ENCODE data around the gene TNFAIP3.

TNFAIP3 gene

GRCh38 chr6:137866914-137867684 lies at the start of gene TNFAIP3:
Gene TNFAIP3 (plus strand): TSS chr6:137867259. CDS start chr6:137871228, 3,969 bp downstream.
- POLR2A ChIA-PET: interaction anchor here (0.9 to 1.4 kb wide), 4 partner anchors 42 to 159 kb away, joined by 3 to 4 read pairs (median 3); no protein-coding TSS in a partner anchor
- TF ChIP-seq CTBP1 (IDR thresholded peaks at IDR 0.05; ENCODE audit: borderline replicate concordance) (no peak), L3MBTL2 (conservative IDR thresholded peaks at IDR 0.05) (peak; percentile 42)
- DNase-seq (ENCODE audit: extremely low spot score): peak; percentile 97
- CTCF ChIA-PET: interaction anchor here (0.5 to 2.5 kb wide), 8 partner anchors 10 to 159 kb away, joined by 3 to 10 read pairs (median 3); no protein-coding TSS in a partner anchor

GRCh38 chr6:137818440-137818839 lies 48.6 kb upstream of the TNFAIP3 start:
- DNase-seq (ENCODE audit: extremely low spot score): no peak
- ChIA-PET POLR2A (no interaction called here), CTCF (interaction anchor here (0.6 to 2.5 kb wide), 2 partner anchors 18 to 45 kb away, joined by 3 to 6 read pairs; no protein-coding TSS in a partner anchor)
- TF ChIP-seq ARNT (IDR thresholded peaks at IDR 0.05) (no peak), ELF4 (IDR thresholded peaks at IDR 0.05) (no peak), CTBP1 (IDR thresholded peaks at IDR 0.05; ENCODE audit: borderline replicate concordance) (no peak), FOXA1 (IDR thresholded peaks at IDR 0.05) (no peak), NFRKB (IDR thresholded peaks at IDR 0.05) (no peak), FOXK2 (IDR thresholded peaks at IDR 0.05) (no peak), BHLHE40 (IDR thresholded peaks at IDR 0.05; ENCODE audit: borderline replicate concordance) (no peak), TARDBP (IDR thresholded peaks at IDR 0.05) (no peak), LEF1 (IDR thresholded peaks at IDR 0.05; ENCODE audit: borderline replicate concordance) (no peak), HDGF (IDR thresholded peaks at IDR 0.05; ENCODE audit: borderline replicate concordance) (no peak), FOXM1 (IDR thresholded peaks at IDR 0.05; ENCODE audit: borderline replicate concordance) (no peak), SP1 (IDR thresholded peaks at IDR 0.05) (no peak), ZNF384 (IDR thresholded peaks at IDR 0.05) (no peak), SUZ12 (IDR thresholded peaks at IDR 0.05) (no peak), PKNOX1 (IDR thresholded peaks at IDR 0.05) (no peak), L3MBTL2 (conservative IDR thresholded peaks at IDR 0.05) (no peak)

- ChIA-PET POLR2A (no interaction called here), CTCF (interaction anchor here (2.5 kb wide), 1 partner anchor 20 kb away, joined by 6 read pairs; no protein-coding TSS in a partner anchor)
- TF ChIP-seq FOXK2 (IDR thresholded peaks at IDR 0.05) (no peak), PKNOX1 (IDR thresholded peaks at IDR 0.05) (no peak), NFRKB (IDR thresholded peaks at IDR 0.05) (no peak), SUZ12 (IDR thresholded peaks at IDR 0.05) (no peak)
- no peak for DNase-seq (ENCODE audit: extremely low spot score)
Observed at GRCh38 chr6:137819740-137820139, 47.3 kb upstream of the TNFAIP3 start.

GRCh38 chr6:137820425-137820824 lies 46.6 kb upstream of the TNFAIP3 start:
- DNase-seq (ENCODE audit: extremely low spot score): no peak
- TF ChIP-seq NFRKB (IDR thresholded peaks at IDR 0.05): no peak
- no peak for TF ChIP-seq LEF1 (IDR thresholded peaks at IDR 0.05; ENCODE audit: borderline replicate concordance)
- no peak for TF ChIP-seq TARDBP (IDR thresholded peaks at IDR 0.05)
- TF ChIP-seq SP1 (IDR thresholded peaks at IDR 0.05): no peak
- no peak for TF ChIP-seq CTBP1 (IDR thresholded peaks at IDR 0.05; ENCODE audit: borderline replicate concordance)
- TF ChIP-seq ARNT (IDR thresholded peaks at IDR 0.05): no peak
- TF ChIP-seq SUZ12 (IDR thresholded peaks at IDR 0.05): no peak
- TF ChIP-seq HDGF (IDR thresholded peaks at IDR 0.05; ENCODE audit: borderline replicate concordance): no peak
- TF ChIP-seq PKNOX1 (IDR thresholded peaks at IDR 0.05): no peak
- TF ChIP-seq FOXM1 (IDR thresholded peaks at IDR 0.05; ENCODE audit: borderline replicate concordance): no peak
- TF ChIP-seq ELF4 (IDR thresholded peaks at IDR 0.05): no peak
- no peak for TF ChIP-seq L3MBTL2 (conservative IDR thresholded peaks at IDR 0.05)
- no peak for TF ChIP-seq FOXA1 (IDR thresholded peaks at IDR 0.05)
- TF ChIP-seq BHLHE40 (IDR thresholded peaks at IDR 0.05; ENCODE audit: borderline replicate concordance): no peak
- no peak for TF ChIP-seq ZNF384 (IDR thresholded peaks at IDR 0.05)
- ChIA-PET POLR2A (no interaction called here), CTCF (interaction anchor here (2.5 kb wide), 1 partner anchor 20 kb away, joined by 6 read pairs; no protein-coding TSS in a partner anchor)

- DNase-seq (ENCODE audit: extremely low spot score): no peak
- CTCF ChIA-PET: no interaction called here
- TF ChIP-seq HDGF (IDR thresholded peaks at IDR 0.05; ENCODE audit: borderline replicate concordance) (no peak), PKNOX1 (IDR thresholded peaks at IDR 0.05) (no peak), LEF1 (IDR thresholded peaks at IDR 0.05; ENCODE audit: borderline replicate concordance) (no peak), ARNT (IDR thresholded peaks at IDR 0.05) (no peak), CTBP1 (IDR thresholded peaks at IDR 0.05; ENCODE audit: borderline replicate concordance) (no peak), ZNF384 (IDR thresholded peaks at IDR 0.05) (no peak), FOXK2 (IDR thresholded peaks at IDR 0.05) (no peak), L3MBTL2 (conservative IDR thresholded peaks at IDR 0.05) (no peak), ELF4 (IDR thresholded peaks at IDR 0.05) (no peak), SP1 (IDR thresholded peaks at IDR 0.05) (no peak), FOXM1 (IDR thresholded peaks at IDR 0.05; ENCODE audit: borderline replicate concordance) (no peak), FOXA1 (IDR thresholded peaks at IDR 0.05) (no peak), TARDBP (IDR thresholded peaks at IDR 0.05) (no peak), BHLHE40 (IDR thresholded peaks at IDR 0.05; ENCODE audit: borderline replicate concordance) (no peak), SUZ12 (IDR thresholded peaks at IDR 0.05) (no peak), NFRKB (IDR thresholded peaks at IDR 0.05) (no peak)
- POLR2A ChIA-PET: no interaction called here
Observed at GRCh38 chr6:137820952-137821351, 46.1 kb upstream of the TNFAIP3 start.

Data from HEK293T (cell line).